ENCODE data around the gene GSC2.

Gene GSC2

DNA sequence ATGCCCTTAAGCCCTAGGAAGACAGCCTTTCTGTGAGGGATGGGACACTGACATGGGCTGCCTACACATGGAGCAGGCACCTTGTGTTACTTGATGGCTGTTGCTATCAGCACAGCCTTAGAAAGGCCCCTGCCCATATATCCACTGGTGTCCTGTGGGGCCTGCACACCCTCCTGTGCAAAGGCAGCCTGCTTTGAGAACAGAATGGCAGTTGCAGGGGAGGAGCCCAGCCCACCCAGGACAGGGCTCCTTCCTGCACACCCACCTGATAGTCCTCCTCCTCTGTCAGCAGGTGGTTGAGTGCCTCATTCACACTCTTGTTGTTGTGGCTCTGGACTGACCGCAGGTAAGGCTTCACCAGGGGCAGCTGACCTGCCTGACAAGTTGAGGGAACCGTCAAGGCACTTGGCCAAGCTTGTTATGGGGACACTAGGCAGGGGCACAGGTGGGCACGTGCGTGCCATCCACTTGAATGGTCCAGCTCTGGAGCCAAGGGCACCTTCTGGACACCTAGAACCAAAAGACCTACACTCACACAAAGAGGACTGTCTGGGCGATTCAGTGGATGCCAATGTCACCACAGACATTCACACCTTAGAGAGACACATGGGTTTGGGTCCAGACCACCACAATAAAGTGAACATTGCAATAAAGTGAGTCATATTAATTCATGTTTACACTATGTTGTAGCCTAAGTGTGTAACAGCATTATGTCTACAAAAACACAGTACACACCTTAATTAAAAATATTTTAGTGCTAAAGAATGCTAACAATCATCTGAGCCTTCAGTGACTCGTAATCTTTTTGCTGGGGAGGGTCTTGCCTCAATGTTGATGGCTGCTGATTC is 37.8 kb upstream of the GSC2 start:
- Histone ChIP-seq H3K27me3 (no peaks in the 10 kb centered on the region), H3K36me3 (peaks cover 20% of the 10 kb centered on the region), H3K27ac (no peak overlapping the region), H3K9ac (no peak overlapping the region), H3K4me2 (no peak overlapping the region), H3K4me1 (0 out of 2 replicates have a peak, but pooled peaks cover under 1% of the 10 kb centered on the region), H3K4me3 (no peak overlapping the region), H3K9me3 (no peaks in the 10 kb centered on the region), H4K20me1 (peaks cover 10% of the 10 kb centered on the region; the same call in 1 of the 2 replicates)
- no peak for TF ChIP-seq Cebpa-rat (IDR thresholded peaks at IDR 0.05)

DNA sequence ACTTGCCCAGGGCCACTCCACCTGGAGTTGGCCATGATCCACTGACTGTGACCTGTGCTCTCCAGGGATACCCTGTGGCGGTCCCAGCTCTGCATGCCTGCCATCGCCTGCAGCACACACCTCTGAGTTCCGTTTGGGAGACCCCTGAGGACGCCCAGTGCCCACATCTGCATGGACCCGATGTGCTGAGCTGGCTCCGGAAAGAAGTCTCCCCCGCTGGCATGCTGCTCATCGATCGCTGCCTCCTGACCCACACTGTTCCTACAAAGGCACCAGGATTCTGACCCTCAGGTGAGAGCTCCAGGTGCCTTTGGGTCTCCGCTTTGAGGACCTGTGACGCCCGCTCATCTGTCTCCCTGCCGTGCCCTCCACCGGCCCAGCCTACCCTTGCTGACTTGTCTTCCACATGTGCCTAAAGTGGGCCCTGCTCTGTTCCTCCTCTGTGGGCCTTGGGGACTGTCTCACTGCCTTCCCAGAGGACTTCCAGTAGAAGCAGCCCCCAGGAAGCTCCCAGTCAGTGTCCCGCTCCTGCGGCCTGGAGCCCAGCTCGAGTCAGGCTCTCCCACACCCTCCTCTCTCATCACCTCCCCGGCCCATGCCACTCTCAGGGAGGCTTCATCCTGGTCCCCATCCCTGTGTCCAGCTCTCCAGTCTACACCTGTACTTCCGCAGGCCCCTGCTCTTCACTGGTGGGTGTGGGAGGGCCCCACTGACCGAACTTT is 34.3 kb upstream of the GSC2 start:
- 0 out of 2 replicates have a peak overlapping the region, but pooled peaks have one; percentile 24 for H3K9ac ChIP-seq
- peaks cover 9% of the 10 kb centered on the region for H3K36me3 ChIP-seq
- TF ChIP-seq Cebpa-rat (IDR thresholded peaks at IDR 0.05) = no peak
- H3K27me3 ChIP-seq = no peaks in the 10 kb centered on the region
- no peak overlapping the region for H3K4me2 ChIP-seq
- H3K4me1 ChIP-seq = peaks cover 21% of the 10 kb centered on the region
- no peak overlapping the region for H3K4me3 ChIP-seq
- no peaks in the 10 kb centered on the region for H3K9me3 ChIP-seq
- peaks cover 28% of the 10 kb centered on the region; the same call in 1 of the 2 replicates for H4K20me1 ChIP-seq
- H3K27ac ChIP-seq = no peak overlapping the region

DNA sequence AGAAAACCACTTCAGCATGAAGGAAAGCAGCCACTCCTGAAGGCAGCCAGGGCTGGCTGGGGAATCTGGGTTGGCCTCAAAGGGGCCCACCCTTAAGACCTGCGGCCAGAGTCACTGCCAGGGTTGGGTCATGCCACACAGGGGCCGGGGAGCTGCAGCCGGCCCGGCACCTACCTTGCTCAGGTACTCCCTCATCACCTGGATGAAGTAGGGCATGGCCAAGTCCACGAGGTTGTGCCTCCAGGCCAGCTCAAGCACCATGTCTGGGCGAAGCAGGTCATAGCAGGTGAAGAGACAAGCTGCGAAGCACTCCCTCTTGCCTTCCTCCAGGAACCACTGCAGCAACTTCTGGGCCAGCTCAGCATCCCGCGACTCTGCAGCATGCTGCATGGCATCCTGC is 33.1 kb upstream of the GSC2 start:
- Histone ChIP-seq H3K9ac (no peak overlapping the region), H3K36me3 (peaks cover 9% of the 10 kb centered on the region), H3K27ac (no peak overlapping the region), H3K4me1 (peaks cover 27% of the 10 kb centered on the region), H3K27me3 (no peaks in the 10 kb centered on the region), H3K4me2 (no peak overlapping the region), H3K9me3 (no peaks in the 10 kb centered on the region), H3K4me3 (no peak overlapping the region), H4K20me1 (peaks cover 28% of the 10 kb centered on the region; the same call in 1 of the 2 replicates)
- no peak for TF ChIP-seq Cebpa-rat (IDR thresholded peaks at IDR 0.05)

DNA sequence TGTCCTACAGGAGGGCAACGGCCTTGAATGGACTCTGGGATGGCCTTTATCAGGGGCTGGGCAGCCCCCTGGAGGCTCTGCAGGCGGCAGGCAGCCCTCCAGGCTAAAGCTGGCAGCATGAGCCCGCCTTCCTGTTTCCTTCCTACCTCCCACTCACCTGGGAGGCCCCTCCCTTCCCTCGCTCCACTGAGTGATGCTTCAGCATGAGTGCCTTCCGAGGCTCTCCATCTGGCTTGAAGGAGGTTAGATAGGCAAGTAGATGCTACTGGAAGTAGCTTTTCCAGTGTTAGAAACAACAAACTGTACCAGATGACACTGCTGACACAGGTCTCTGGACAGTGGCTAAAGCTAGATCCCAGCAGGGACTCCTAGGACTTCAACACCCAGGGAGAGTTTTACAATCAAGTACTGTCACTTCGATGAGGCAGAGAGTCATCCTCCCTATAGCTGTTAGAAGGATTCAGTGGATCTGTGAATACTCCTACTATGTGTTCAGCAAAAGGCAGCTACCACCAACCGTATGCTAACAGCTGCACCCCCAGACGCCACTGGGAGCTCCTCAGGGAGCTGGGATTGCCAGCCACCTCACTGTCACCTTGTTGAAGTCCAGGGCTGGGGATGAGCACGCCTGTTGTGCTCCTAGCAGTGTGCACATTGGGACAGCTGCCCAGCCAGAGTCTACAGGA is 32.5 kb upstream of the GSC2 start:
- Histone ChIP-seq H3K27me3 (no peaks in the 10 kb centered on the region), H4K20me1 (peaks cover 30% of the 10 kb centered on the region), H3K27ac (no peak overlapping the region), H3K9me3 (no peaks in the 10 kb centered on the region), H3K4me1 (peaks cover 28% of the 10 kb centered on the region), H3K4me2 (peak overlapping the region; percentile 61), H3K9ac (no peak overlapping the region), H3K4me3 (no peak overlapping the region), H3K36me3 (peaks cover 4% of the 10 kb centered on the region)
- no peak for TF ChIP-seq Cebpa-rat (IDR thresholded peaks at IDR 0.05)

DNA sequence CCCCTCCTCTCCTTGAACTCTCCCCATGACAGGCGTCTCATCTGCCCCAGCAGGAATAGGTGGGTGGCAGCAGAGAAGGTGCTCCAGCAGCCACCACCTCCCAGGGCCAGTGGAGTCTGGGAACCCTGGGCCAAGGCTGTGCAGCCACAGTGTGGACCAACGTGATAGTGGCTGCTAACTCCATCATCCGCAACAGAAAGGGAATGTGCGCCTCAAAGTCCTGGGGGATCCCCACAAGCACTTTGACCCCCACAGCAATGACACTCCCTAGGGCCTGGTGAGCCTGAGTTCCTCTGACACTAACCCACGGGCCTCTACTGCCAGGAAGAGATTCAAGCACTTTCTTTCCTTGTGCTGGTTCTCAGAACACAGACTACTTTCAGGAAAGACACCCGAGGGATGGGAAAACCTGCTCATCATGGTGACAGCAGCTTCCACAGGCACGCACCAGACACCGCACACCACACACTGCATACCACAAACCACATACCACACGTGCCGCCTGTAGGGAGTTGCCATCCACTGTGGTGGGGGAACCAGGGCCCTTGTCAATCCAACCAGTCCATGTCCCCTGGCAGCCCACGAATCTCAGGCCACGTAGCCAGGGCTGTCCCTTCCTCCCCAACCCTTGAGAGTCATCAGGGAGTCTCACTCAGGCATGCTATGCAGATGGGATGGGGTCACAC is 31.8 kb upstream of the GSC2 start:
- H3K9me3 ChIP-seq = no peaks in the 10 kb centered on the region
- H3K4me1 ChIP-seq = peaks cover 35% of the 10 kb centered on the region
- no peak for TF ChIP-seq Cebpa-rat (IDR thresholded peaks at IDR 0.05)
- H4K20me1 ChIP-seq = peaks cover 37% of the 10 kb centered on the region
- no peak overlapping the region for H3K4me3 ChIP-seq
- no peak overlapping the region for H3K27ac ChIP-seq
- H3K4me2 ChIP-seq = peak overlapping the region; percentile 61
- H3K9ac ChIP-seq = no peak overlapping the region; the same call in 1 of the 2 replicates
- no peaks in the 10 kb centered on the region for H3K27me3 ChIP-seq
- H3K36me3 ChIP-seq = no peaks in the 10 kb centered on the region

DNA sequence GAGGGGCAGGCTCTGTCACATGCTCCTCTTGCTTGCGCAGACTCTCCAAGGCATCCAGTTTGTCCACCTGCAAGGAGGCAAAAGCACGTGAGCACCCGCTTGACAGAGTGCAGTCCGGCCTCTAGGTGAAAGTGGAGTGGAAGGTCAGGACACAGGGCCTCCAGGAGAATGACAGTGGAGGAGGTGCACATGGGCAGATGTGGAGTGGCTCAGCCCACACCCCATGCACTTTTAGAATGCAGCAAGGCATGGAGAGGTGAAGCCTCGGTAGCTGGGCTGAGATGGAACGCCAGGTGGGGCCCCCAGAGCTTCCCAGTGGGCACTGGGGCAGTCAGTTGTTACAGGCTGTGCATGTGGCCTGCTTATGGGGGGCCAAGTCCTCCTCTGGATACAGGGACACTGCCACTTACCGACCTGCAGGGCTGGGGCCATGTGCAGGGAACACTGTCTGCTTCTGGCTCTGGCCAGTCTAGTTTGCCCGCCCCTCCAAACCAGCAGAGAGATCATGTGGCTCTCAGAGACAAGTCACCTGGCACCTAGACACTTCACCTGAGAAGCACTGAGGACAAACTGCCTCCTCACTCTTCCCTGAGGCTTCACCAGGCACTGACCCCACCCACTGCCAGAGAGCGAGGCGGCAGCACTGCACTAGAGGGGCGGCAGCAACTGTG is 30.8 kb upstream of the GSC2 start:
- Histone ChIP-seq H3K4me1 (peaks cover 46% of the 10 kb centered on the region), H3K9me3 (no peaks in the 10 kb centered on the region), H3K4me3 (no peak overlapping the region), H3K36me3 (peaks cover 5% of the 10 kb centered on the region), H3K4me2 (no peak overlapping the region), H4K20me1 (peaks cover 46% of the 10 kb centered on the region), H3K9ac (no peak overlapping the region), H3K27me3 (no peaks in the 10 kb centered on the region), H3K27ac (no peak overlapping the region)
- TF ChIP-seq Cebpa-rat (IDR thresholded peaks at IDR 0.05) = no peak

DNA sequence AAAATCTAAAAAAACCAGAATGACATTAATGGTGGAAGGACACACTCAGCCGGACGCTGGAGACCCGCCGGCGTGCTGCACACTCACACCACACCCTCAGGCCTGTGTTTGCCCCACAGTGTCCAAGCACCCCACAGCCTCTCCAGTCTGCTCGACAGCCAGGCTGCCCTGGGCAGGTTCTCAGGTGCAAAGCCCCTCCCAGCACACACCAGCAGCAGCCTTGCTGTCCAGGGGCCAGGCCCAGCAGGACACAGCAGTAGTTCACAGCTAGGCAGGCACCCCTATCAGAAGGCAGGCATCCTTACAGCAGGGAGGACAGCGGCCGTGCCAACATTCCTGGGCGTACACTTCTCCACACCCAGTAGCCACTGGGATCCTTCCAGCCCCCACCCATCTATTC is 30.1 kb upstream of the GSC2 start:
- no peak overlapping the region for H3K4me3 ChIP-seq
- H3K4me2 ChIP-seq = no peak overlapping the region
- peaks cover 11% of the 10 kb centered on the region for H3K36me3 ChIP-seq
- no peak overlapping the region for H3K9ac ChIP-seq
- peaks cover 52% of the 10 kb centered on the region for H4K20me1 ChIP-seq
- no peak for TF ChIP-seq Cebpa-rat (IDR thresholded peaks at IDR 0.05)
- H3K27ac ChIP-seq = no peak overlapping the region
- peaks cover 52% of the 10 kb centered on the region for H3K4me1 ChIP-seq
- no peaks in the 10 kb centered on the region for H3K9me3 ChIP-seq
- no peaks in the 10 kb centered on the region for H3K27me3 ChIP-seq

DNA sequence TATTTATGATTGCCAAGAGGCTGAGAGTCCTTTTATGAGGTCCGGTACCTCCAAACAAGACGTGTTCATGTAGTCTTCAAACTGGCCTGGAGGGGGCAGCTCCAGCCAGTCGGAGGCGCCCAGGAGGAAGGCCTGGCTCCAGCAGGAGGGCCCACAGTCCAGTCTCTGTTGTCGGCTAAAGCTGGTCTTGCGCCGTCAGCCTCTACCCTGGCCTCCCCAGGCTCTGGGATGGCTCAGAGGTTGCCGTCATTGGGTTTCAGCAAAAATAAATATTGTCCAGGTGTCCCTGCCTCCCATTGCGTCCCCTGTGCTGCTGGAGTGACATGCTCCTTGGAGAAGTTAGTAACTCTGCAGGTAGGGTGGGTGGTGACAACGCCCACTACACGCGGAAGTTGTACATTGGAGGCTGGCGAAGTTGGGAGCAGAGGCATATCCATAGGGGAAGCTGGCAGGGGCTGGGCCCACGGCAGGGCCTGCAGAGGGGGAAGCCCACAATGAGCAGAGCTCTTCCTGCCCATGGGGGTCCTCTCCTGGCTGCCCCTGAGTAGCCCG is 29.5 kb upstream of the GSC2 start:
- peaks cover 16% of the 10 kb centered on the region for H3K36me3 ChIP-seq
- H3K4me1 ChIP-seq = peaks cover 59% of the 10 kb centered on the region
- TF ChIP-seq Cebpa-rat (IDR thresholded peaks at IDR 0.05) = no peak
- no peaks in the 10 kb centered on the region for H3K9me3 ChIP-seq
- peak overlapping the region; percentile 98 for H3K9ac ChIP-seq
- peak overlapping the region; percentile 97 for H3K27ac ChIP-seq
- H3K4me2 ChIP-seq = peak overlapping the region; percentile 99
- H3K27me3 ChIP-seq = no peaks in the 10 kb centered on the region
- H4K20me1 ChIP-seq = peaks cover 59% of the 10 kb centered on the region
- peak overlapping the region; percentile 97 for H3K4me3 ChIP-seq

All from BLaER1 (cell line).